Chondrocyte (in vitro differentiated cells): ENCODE measurements around the gene OASL. TPM values are rescaled to one million over a fixed set of nuclear protein-coding genes. Genes with fewer than 3 reads are reported as not detected.

Experiments used
- DNase-seq: peaks from one replicate; pipeline ENCODE4 v3.0.0; 2021; ENCODE audit warnings: mixed read lengths, low spot score
- H3K27ac Mint-ChIP-seq: one replicate; pipeline ENCODE4 v1.8.0; 2021; ENCODE audit warnings: mild to moderate bottlenecking, moderate library complexity, mixed read lengths; ENCODE audit not compliant: unreplicated experiment
- H3K27me3 Mint-ChIP-seq: 2 replicates; pipeline ENCODE4 v1.8.0; 2021; ENCODE audit warnings: low read depth, mixed read lengths
- H3K36me3 Mint-ChIP-seq: 2 replicates; pipeline ENCODE4 v1.8.0; 2021; ENCODE audit warnings: low read depth, mixed read lengths
- H3K4me1 Mint-ChIP-seq: 2 replicates; pipeline ENCODE4 v1.8.0; 2021; ENCODE audit warnings: low read depth, mild to moderate bottlenecking, mixed read lengths
- H3K4me3 Mint-ChIP-seq: one replicate; pipeline ENCODE4 v1.8.0; 2021; ENCODE audit warnings: mild to moderate bottlenecking, moderate library complexity, mixed read lengths; ENCODE audit not compliant: unreplicated experiment
- H3K9me3 Mint-ChIP-seq: 2 replicates; pipeline ENCODE4 v1.8.0; 2021; ENCODE audit warnings: low read depth, mixed read lengths
- total RNA-seq: library from RNA; stranded (reverse); gene quantifications from 3 replicates; pipeline ENCODE4 v1.2.1, GENCODE V29; 2021
- TF ChIP-seq, protein P1 (sequence below): fragments of 200-600 bp; sonication (generic); IDR thresholded peaks from 2 replicates; pipeline ENCODE4 v1.5.0; 2021; ENCODE audit warnings: antibody characterized with exemption, mild to moderate bottlenecking, moderate library complexity

OASL gene
- total RNA-seq, 1 donor from 2014 or later = not detected

DNA sequence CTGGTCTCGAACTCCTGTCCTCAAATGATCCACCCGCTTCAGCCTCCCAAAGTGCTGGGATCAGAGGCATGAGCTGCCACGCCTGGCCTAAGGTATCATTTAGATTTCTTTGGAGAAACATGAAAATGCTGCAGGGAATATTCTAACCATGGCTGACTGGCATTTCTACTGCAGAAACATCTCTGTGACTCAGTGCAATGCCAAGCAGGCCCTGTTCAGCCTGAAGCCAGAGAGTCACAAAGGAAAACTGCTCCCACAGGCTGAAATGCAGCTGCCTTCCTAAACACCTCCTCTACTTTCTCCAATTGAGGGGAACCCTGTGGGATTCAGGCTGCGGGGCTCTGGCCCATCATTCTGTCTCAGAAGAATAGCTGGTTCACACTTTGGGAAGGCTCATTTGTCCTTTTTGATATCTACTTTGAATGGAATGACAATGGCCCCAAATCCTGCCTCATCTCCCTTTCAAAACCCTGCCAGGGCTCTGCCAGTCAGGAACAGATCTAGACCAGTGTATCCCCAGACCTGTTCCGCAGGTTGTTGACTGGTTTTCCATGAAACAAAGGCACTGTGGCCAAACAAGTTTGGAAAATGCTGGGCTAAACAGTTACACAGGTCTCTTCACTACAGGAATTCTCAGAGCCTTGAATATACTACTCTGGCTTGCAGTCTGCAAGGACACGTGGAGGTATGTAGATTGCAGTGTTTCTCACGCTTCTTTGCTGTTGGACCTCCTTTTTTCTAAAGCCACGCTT is 30.5 kb downstream of the OASL start:
- no peak overlapping the region for H3K4me3 Mint-ChIP-seq
- no peaks in the 10 kb centered on the region for H3K9me3 Mint-ChIP-seq
- no peaks in the 10 kb centered on the region for H3K27me3 Mint-ChIP-seq
- no peak for DNase-seq
- peaks cover 24% of the 10 kb centered on the region for H3K36me3 Mint-ChIP-seq
- no peaks in the 10 kb centered on the region for H3K4me1 Mint-ChIP-seq
- TF ChIP-seq, protein P1, sequence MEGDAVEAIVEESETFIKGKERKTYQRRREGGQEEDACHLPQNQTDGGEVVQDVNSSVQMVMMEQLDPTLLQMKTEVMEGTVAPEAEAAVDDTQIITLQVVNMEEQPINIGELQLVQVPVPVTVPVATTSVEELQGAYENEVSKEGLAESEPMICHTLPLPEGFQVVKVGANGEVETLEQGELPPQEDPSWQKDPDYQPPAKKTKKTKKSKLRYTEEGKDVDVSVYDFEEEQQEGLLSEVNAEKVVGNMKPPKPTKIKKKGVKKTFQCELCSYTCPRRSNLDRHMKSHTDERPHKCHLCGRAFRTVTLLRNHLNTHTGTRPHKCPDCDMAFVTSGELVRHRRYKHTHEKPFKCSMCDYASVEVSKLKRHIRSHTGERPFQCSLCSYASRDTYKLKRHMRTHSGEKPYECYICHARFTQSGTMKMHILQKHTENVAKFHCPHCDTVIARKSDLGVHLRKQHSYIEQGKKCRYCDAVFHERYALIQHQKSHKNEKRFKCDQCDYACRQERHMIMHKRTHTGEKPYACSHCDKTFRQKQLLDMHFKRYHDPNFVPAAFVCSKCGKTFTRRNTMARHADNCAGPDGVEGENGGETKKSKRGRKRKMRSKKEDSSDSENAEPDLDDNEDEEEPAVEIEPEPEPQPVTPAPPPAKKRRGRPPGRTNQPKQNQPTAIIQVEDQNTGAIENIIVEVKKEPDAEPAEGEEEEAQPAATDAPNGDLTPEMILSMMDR = no peak
- no peak overlapping the region for H3K27ac Mint-ChIP-seq

DNA sequence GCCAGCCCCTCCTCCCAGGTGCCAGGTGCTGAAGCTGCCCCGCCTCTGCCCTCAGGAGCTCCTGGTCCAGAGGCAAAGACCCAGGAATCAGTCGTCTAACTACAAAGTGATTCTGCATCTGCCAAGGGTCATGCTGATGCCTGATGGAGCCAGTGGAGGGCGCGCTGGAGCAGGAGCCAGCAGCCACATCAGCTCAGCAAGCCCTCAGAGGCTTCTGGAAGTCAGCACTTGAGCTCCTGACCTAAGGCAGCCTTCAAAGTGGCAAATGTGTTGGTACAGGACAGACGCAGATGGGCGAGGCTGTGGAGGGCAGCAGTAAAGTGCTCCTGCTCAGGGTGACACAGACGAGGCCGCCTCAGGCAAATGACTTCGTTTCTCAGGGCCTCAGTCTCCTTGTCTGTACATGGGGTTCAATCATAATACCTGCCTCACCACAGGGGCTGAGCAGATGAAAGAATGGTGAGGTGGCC is 33.7 kb downstream of the OASL start:
- peaks cover 6% of the 10 kb centered on the region for H3K4me1 Mint-ChIP-seq
- no peaks in the 10 kb centered on the region for H3K27me3 Mint-ChIP-seq
- H3K27ac Mint-ChIP-seq = no peak overlapping the region
- H3K9me3 Mint-ChIP-seq = no peaks in the 10 kb centered on the region
- TF ChIP-seq, protein P1 = peak; percentile 78
- DNase-seq = no peak
- H3K4me3 Mint-ChIP-seq = no peak overlapping the region
- H3K36me3 Mint-ChIP-seq = peaks cover 21% of the 10 kb centered on the region

GRCh38 chr12:121004253-121004815 is 34.7 kb downstream of the OASL start:
- Mint-ChIP-seq H3K27me3 (no peaks in the 10 kb centered on the region), H3K9me3 (no peaks in the 10 kb centered on the region), H3K36me3 (peaks cover 21% of the 10 kb centered on the region), H3K4me1 (peaks cover 13% of the 10 kb centered on the region), H3K27ac (no peak overlapping the region), H3K4me3 (no peak overlapping the region)
- TF ChIP-seq, protein P1 = no peak
- DNase-seq = no peak

- Mint-ChIP-seq H3K9me3 (no peaks in the 10 kb centered on the region), H3K27me3 (no peaks in the 10 kb centered on the region), H3K4me3 (no peak overlapping the region), H3K27ac (no peak overlapping the region), H3K4me1 (peaks cover 13% of the 10 kb centered on the region), H3K36me3 (peaks cover 21% of the 10 kb centered on the region)
- DNase-seq = no peak
- TF ChIP-seq, protein P1 = peak; percentile 25
These were observed 35.4 kb downstream of the OASL start for GRCh38 chr12:121003650-121004049.

DNA sequence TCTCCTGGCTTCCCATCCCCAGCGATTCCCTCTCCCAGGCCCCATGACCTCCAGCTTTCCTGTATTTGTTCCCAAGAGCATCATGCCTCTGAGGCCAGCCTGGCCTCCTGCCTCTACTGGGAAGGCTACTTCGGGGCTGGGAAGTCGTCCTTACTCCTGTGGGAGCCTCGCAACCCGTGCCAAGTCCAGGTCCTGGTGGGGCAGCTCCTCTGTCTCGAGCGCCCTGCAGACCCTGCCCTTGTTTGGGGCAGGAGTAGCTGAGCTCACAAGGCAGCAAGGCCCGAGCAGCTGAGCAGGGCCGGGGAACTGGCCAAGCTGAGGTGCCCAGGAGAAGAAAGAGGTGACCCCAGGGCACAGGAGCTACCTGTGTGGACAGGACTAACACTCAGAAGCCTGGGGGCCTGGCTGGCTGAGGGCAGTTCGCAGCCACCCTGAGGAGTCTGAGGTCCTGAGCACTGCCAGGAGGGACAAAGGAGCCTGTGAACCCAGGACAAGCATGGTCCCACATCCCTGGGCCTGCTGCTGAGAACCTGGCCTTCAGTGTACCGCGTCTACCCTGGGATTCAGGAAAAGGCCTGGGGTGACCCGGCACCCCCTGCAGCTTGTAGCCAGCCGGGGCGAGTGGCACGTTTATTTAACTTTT is 37.1 kb downstream of the OASL start:
- Mint-ChIP-seq H3K9me3 (no peaks in the 10 kb centered on the region), H3K4me1 (peaks cover 17% of the 10 kb centered on the region), H3K27me3 (no peaks in the 10 kb centered on the region), H3K36me3 (peaks cover 21% of the 10 kb centered on the region), H3K27ac (no peak overlapping the region), H3K4me3 (no peak overlapping the region)
- no peak for DNase-seq
- TF ChIP-seq, protein P1 = no peak
